ENCODE results near the gene SLC27A5.

The SLC27A5 gene

DNA sequence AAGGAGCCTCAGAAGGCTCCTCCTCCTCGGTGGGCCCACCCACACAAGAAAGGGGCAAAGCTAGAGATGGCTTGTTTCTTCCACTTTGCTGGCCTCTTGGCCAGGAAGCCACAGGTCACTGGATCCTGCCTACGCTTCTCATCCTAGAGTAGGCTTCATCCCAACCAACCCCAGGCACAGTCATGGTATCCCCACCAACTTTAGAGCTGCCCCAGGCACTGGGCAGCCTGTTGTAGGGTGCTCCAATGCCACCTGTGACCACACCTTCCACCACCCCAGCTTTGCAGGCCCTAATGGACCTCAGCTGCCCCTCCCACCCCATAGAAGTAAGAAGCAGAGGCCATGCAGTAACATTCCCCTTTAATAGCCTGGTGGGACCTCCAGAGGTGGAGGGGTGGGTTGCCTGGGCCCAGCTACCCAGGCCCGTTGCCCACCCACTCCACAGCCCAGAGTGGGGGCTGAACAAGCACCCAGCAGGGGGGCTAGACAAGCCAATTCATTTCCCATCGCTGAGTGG, 43.6 kb upstream of the SLC27A5 start:
- Histone ChIP-seq H3K4me1 (ENCODE audit: control insufficient read depth, insufficient read depth, low read length) (peaks cover 33% of the 10 kb centered on the region), H3K9me3 (ENCODE audit: control insufficient read depth, low read length) (no peaks in the 10 kb centered on the region), H3K27me3 (ENCODE audit: control insufficient read depth, insufficient read depth, low read length) (no peaks in the 10 kb centered on the region), H3K9ac (ENCODE audit: low read length) (peak overlapping the region; percentile 96), H3K4me3 (ENCODE audit: low read length) (peak overlapping the region; percentile 38), H3K36me3 (ENCODE audit: control insufficient read depth, insufficient read depth, low read length) (peaks cover 12% of the 10 kb centered on the region)

GRCh38 chr19:58554494-58555368, 42.9 kb upstream of the SLC27A5 start, which contains the start of gene CHMP2A:
CHMP2A (minus strand) TSS chr19:58555105; CDS start chr19:58554212, 893 bp downstream.
- peak within 1 kb of the TSS; percentile 88 for H3K4me3 ChIP-seq (ENCODE audit: low read length)
- peaks cover 30% of the 10 kb centered on the region for H3K4me1 ChIP-seq (ENCODE audit: control insufficient read depth, insufficient read depth, low read length)
- H3K27me3 ChIP-seq (ENCODE audit: control insufficient read depth, insufficient read depth, low read length), result no peaks in the 10 kb centered on the region
- H3K9ac ChIP-seq (ENCODE audit: low read length), result peak within 1 kb of the TSS; percentile 96
- H3K9me3 ChIP-seq (ENCODE audit: control insufficient read depth, low read length), result no peaks in the 10 kb centered on the region
- H3K36me3 ChIP-seq (ENCODE audit: control insufficient read depth, insufficient read depth, low read length), result peaks cover 19% of the 10 kb centered on the region

- peaks cover 26% of the 10 kb centered on the region for H3K36me3 ChIP-seq (ENCODE audit: control insufficient read depth, insufficient read depth, low read length)
- peak overlapping the region; percentile 96 for H3K9ac ChIP-seq (ENCODE audit: low read length)
- H3K4me3 ChIP-seq (ENCODE audit: low read length), result peak overlapping the region; percentile 88
- peaks cover 26% of the 10 kb centered on the region for H3K4me1 ChIP-seq (ENCODE audit: control insufficient read depth, insufficient read depth, low read length)
- H3K9me3 ChIP-seq (ENCODE audit: control insufficient read depth, low read length), result no peaks in the 10 kb centered on the region
- H3K27me3 ChIP-seq (ENCODE audit: control insufficient read depth, insufficient read depth, low read length), result no peaks in the 10 kb centered on the region
Observed at GRCh38 chr19:58553799-58554493, 42.2 kb upstream of the SLC27A5 start.

GRCh38 chr19:58552655-58553054, 40.9 kb upstream of the SLC27A5 start:
- H3K36me3 ChIP-seq (ENCODE audit: control insufficient read depth, insufficient read depth, low read length), result peaks cover 38% of the 10 kb centered on the region
- H3K27me3 ChIP-seq (ENCODE audit: control insufficient read depth, insufficient read depth, low read length), result no peaks in the 10 kb centered on the region
- no peaks in the 10 kb centered on the region for H3K9me3 ChIP-seq (ENCODE audit: control insufficient read depth, low read length)
- no peak overlapping the region for H3K4me3 ChIP-seq (ENCODE audit: low read length)
- H3K4me1 ChIP-seq (ENCODE audit: control insufficient read depth, insufficient read depth, low read length), result peaks cover 26% of the 10 kb centered on the region
- H3K9ac ChIP-seq (ENCODE audit: low read length), result no peak overlapping the region

GRCh38 chr19:58551577-58552471, 40.0 kb upstream of the SLC27A5 start:
- H3K27me3 ChIP-seq (ENCODE audit: control insufficient read depth, insufficient read depth, low read length), result no peaks in the 10 kb centered on the region
- peaks cover 22% of the 10 kb centered on the region for H3K4me1 ChIP-seq (ENCODE audit: control insufficient read depth, insufficient read depth, low read length)
- H3K9me3 ChIP-seq (ENCODE audit: control insufficient read depth, low read length), result no peaks in the 10 kb centered on the region
- H3K36me3 ChIP-seq (ENCODE audit: control insufficient read depth, insufficient read depth, low read length), result peaks cover 43% of the 10 kb centered on the region
- H3K4me3 ChIP-seq (ENCODE audit: low read length), result no peak overlapping the region
- H3K9ac ChIP-seq (ENCODE audit: low read length), result no peak overlapping the region

DNA sequence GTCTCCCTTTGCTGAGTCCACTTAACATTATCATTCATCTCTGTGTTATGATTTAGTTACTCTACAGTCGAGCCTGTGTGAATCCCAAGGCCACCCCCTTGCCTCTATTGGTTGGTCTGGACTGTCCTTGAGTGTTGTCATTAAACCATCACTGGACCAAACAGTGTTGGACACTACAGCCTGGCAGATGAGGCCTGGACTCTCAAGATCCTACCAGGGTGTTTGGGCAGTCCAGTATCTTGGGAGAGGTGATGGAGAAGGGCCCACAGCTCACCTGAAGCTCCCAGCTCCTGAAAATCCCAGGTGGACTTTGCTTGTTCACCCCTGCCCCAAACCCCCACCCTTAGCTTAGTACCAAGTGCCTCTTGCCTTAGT, 39.3 kb upstream of the SLC27A5 start:
- H3K4me3 ChIP-seq (ENCODE audit: low read length), result no peak overlapping the region
- peaks cover 49% of the 10 kb centered on the region for H3K36me3 ChIP-seq (ENCODE audit: control insufficient read depth, insufficient read depth, low read length)
- peaks cover 27% of the 10 kb centered on the region for H3K4me1 ChIP-seq (ENCODE audit: control insufficient read depth, insufficient read depth, low read length)
- H3K9ac ChIP-seq (ENCODE audit: low read length), result no peak overlapping the region
- H3K27me3 ChIP-seq (ENCODE audit: control insufficient read depth, insufficient read depth, low read length), result no peaks in the 10 kb centered on the region
- H3K9me3 ChIP-seq (ENCODE audit: control insufficient read depth, low read length), result no peaks in the 10 kb centered on the region

GRCh38 chr19:58550362-58551122, 38.8 kb upstream of the SLC27A5 start:
- peaks cover 32% of the 10 kb centered on the region for H3K4me1 ChIP-seq (ENCODE audit: control insufficient read depth, insufficient read depth, low read length)
- no peaks in the 10 kb centered on the region for H3K9me3 ChIP-seq (ENCODE audit: control insufficient read depth, low read length)
- no peak overlapping the region for H3K9ac ChIP-seq (ENCODE audit: low read length)
- H3K36me3 ChIP-seq (ENCODE audit: control insufficient read depth, insufficient read depth, low read length), result peaks cover 49% of the 10 kb centered on the region
- H3K27me3 ChIP-seq (ENCODE audit: control insufficient read depth, insufficient read depth, low read length), result no peaks in the 10 kb centered on the region
- no peak overlapping the region for H3K4me3 ChIP-seq (ENCODE audit: low read length)

- Histone ChIP-seq H3K9me3 (ENCODE audit: control insufficient read depth, low read length) (no peaks in the 10 kb centered on the region), H3K27me3 (ENCODE audit: control insufficient read depth, insufficient read depth, low read length) (no peaks in the 10 kb centered on the region), H3K4me3 (ENCODE audit: low read length) (no peak overlapping the region), H3K4me1 (ENCODE audit: control insufficient read depth, insufficient read depth, low read length) (peaks cover 29% of the 10 kb centered on the region), H3K36me3 (ENCODE audit: control insufficient read depth, insufficient read depth, low read length) (peaks cover 49% of the 10 kb centered on the region), H3K9ac (ENCODE audit: low read length) (no peak overlapping the region)
Observed at GRCh38 chr19:58549664-58550361, 38.0 kb upstream of the SLC27A5 start.

- Histone ChIP-seq H3K4me3 (ENCODE audit: low read length) (no peak overlapping the region), H3K27me3 (ENCODE audit: control insufficient read depth, insufficient read depth, low read length) (no peaks in the 10 kb centered on the region), H3K9me3 (ENCODE audit: control insufficient read depth, low read length) (no peaks in the 10 kb centered on the region), H3K4me1 (ENCODE audit: control insufficient read depth, insufficient read depth, low read length) (peaks cover 25% of the 10 kb centered on the region), H3K36me3 (ENCODE audit: control insufficient read depth, insufficient read depth, low read length) (peaks cover 49% of the 10 kb centered on the region), H3K9ac (ENCODE audit: low read length) (no peak overlapping the region)
Observed at GRCh38 chr19:58548859-58549663, 37.3 kb upstream of the SLC27A5 start.
